Left ventricle myocardium inferior (tissue), 1 donor: Measurements from ENCODE around the gene IER5L. TPM values are rescaled to one million over a fixed set of nuclear protein-coding genes. Genes with fewer than 3 reads are reported as not detected.
A peak's percentile ranks its signal among the peaks of the same experiment; 100 is the strongest.

ENCODE experiments used
- DNase-seq: peaks from one replicate; pipeline ENCODE4 v3.0.0-alpha.2; 2020
- H3K27ac ChIP-seq: fragments of 200-600 bp; replicated peaks from 2 replicates; pipeline ENCODE4 v1.8.0; 2021
- H3K27me3 ChIP-seq: fragments of 200-600 bp; 2 replicates; pipeline ENCODE4 v1.8.0; 2021; ENCODE audit warnings: low read depth
- H3K36me3 ChIP-seq: fragments of 200-600 bp; 2 replicates; pipeline ENCODE4 v1.8.0; 2021
- H3K4me1 ChIP-seq: fragments of 200-600 bp; 2 replicates; pipeline ENCODE4 v1.8.0; 2021
- H3K4me3 ChIP-seq: fragments of 200-600 bp; 2 replicates; pipeline ENCODE4 v1.8.0; 2021; ENCODE audit warnings: mild to moderate bottlenecking, moderate library complexity
- H3K9me3 ChIP-seq: fragments of 200-600 bp; replicated peaks from 2 replicates; pipeline ENCODE4 v1.8.0; 2021
- intact Hi-C: fragments of 100-400 bp; cut with micrococcal nuclease; formaldehyde crosslinking; loops from one replicate; pipeline ENCODE4 v1.11.0; 2022
- total RNA-seq: library from RNA; stranded (reverse); fragmentation: NEBNext Ultra II Directional; extraction: Animal tissue kit (Norgen Biotek cat#: 25700); gene quantifications from one replicate; pipeline ENCODE4 v1.2.1, GENCODE V29; 2021
- TF ChIP-seq, protein P1 (sequence below): fragments of 200-600 bp; IDR thresholded peaks from 2 replicates; pipeline ENCODE4 v1.8.0; 2021; ENCODE audit warnings: antibody characterized with exemption, mild to moderate bottlenecking, borderline replicate concordance
- donor health status: DM: no; HTN: yes; CAD: no; lungs with severe emphysema.

IER5L gene
- total RNA-seq, 1 donor from 2014 or later, result 3.8 TPM

GRCh38 chr9:129139993-129140396 lies 38.1 kb downstream of the IER5L start:
- Histone ChIP-seq H3K4me3 (peak overlapping the region; percentile 71), H3K4me1 (peaks cover 78% of the 10 kb centered on the region), H3K9me3 (no peaks in the 10 kb centered on the region), H3K27ac (peak overlapping the region; percentile 100), H3K36me3 (peaks cover 41% of the 10 kb centered on the region), H3K27me3 (no peaks in the 10 kb centered on the region)
- intact Hi-C loops, result loop anchor here (5.0 to 10.0 kb wide), 2 partner anchors 472 to 645 kb away; no protein-coding TSS in a partner anchor
- TF ChIP-seq, protein P1, sequence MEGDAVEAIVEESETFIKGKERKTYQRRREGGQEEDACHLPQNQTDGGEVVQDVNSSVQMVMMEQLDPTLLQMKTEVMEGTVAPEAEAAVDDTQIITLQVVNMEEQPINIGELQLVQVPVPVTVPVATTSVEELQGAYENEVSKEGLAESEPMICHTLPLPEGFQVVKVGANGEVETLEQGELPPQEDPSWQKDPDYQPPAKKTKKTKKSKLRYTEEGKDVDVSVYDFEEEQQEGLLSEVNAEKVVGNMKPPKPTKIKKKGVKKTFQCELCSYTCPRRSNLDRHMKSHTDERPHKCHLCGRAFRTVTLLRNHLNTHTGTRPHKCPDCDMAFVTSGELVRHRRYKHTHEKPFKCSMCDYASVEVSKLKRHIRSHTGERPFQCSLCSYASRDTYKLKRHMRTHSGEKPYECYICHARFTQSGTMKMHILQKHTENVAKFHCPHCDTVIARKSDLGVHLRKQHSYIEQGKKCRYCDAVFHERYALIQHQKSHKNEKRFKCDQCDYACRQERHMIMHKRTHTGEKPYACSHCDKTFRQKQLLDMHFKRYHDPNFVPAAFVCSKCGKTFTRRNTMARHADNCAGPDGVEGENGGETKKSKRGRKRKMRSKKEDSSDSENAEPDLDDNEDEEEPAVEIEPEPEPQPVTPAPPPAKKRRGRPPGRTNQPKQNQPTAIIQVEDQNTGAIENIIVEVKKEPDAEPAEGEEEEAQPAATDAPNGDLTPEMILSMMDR, result no peak
- DNase-seq, result peak; percentile 95

DNA sequence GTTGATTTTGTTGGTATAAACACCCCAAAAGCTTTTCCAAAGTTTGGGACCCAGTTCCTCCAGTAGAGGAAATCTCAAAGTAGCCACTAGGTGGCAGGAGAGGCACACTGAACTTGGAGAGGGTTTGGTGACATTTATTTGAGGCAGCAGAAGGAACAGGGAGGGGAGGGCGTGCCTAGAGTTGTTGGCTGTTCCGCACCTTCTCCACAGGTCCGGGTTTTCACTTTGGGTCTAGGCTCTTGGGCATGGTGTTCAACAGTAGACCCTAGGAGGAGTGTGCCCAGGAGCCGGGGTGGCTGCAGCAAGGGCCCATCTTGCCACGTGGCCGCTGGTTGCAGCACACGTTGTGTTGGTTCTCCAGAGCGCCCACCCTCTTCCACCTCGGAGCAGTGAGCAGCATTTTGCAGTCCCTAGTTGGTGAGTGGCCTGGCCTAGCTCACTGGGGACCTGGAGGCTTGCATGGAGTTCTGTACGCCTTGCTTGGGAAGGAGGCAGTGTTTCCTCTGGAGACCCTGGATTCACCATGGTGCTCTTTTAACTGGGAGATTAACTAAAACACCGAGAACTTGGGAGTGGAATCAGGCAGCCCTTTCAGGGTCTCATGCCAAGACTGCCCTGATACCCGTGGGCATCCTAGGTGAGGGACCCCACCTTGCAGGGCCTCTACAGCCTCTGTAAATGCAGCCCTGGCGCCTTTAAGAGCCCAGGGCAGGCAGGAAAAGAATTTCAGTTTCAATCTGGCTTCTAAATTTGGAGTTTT lies 38.6 kb downstream of the IER5L start:
- TF ChIP-seq, protein P1, result peak; percentile 97
- H3K36me3 ChIP-seq, result peaks cover 47% of the 10 kb centered on the region
- peaks cover 72% of the 10 kb centered on the region for H3K4me1 ChIP-seq
- intact Hi-C loops, result loop anchor here (5.0 to 10.0 kb wide), 2 partner anchors 473 to 645 kb away; no protein-coding TSS in a partner anchor
- DNase-seq, result peak; percentile 69
- H3K9me3 ChIP-seq, result no peaks in the 10 kb centered on the region
- peak overlapping the region; percentile 71 for H3K4me3 ChIP-seq
- H3K27ac ChIP-seq, result peak overlapping the region; percentile 100
- no peaks in the 10 kb centered on the region for H3K27me3 ChIP-seq

DNA sequence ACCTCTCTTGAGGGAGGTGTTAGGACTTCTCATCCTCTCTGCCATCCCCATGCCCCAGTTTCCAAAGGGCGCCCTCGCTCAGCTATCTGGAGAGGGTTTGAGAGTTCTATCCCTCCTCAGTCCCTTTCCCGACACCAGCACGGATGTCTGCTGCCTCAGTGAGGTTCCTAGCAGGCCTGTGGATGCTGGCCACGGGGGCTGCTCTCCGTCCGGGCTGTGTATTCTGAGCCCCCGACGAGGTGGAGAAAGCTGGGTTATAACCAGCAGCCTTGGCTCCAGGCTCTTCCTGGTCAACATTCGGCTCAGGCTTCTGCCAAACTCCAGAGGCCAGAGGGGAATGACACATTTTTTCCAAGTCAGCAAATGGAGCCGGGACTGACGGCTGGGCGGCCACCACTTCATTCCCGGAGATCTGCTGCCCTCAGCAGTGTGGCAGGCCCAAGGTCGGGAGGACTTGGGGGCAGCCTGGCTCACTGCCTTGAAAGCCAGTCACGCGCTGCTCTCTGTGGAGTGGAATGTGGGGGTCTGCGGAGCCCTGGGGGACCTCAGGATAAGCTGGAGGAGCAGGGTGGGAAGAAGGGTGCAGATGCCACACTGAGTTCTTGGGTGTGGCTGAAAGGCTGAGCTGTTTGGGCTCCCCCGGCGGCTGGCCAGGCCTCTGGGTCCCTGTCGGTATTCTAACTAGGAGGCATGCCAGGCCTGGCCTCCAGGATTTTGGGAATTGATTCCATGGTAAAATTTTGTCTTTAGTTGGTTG lies 39.4 kb downstream of the IER5L start:
- intact Hi-C loops, result loop anchor here (5.0 to 10.0 kb wide), 2 partner anchors 474 to 646 kb away; no protein-coding TSS in a partner anchor
- peaks cover 49% of the 10 kb centered on the region for H3K36me3 ChIP-seq
- peak overlapping the region; percentile 71 for H3K4me3 ChIP-seq
- H3K27me3 ChIP-seq, result no peaks in the 10 kb centered on the region
- DNase-seq, result peak; percentile 61
- H3K9me3 ChIP-seq, result no peaks in the 10 kb centered on the region
- TF ChIP-seq, protein P1, result no peak
- H3K4me1 ChIP-seq, result peaks cover 64% of the 10 kb centered on the region
- peak overlapping the region; percentile 100 for H3K27ac ChIP-seq

DNA sequence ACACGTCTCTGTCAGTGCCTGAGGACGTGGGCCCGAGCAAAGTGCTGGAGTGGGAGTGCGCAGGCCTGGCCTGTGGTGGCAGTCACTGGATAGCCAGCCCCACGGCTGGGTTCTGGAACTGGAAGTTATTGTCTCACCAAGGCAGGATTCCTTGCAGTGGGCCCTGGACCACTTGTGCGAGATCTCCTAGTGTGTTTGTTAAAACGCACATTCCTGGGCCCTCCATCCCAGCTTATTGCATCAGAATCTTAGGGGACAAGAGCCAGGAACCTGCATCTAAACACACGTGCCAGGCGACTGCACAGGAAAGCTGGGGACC lies 40.0 kb downstream of the IER5L start:
- Histone ChIP-seq H3K27me3 (no peaks in the 10 kb centered on the region), H3K36me3 (peaks cover 53% of the 10 kb centered on the region), H3K4me1 (peaks cover 59% of the 10 kb centered on the region), H3K27ac (peak overlapping the region; percentile 100), H3K9me3 (no peaks in the 10 kb centered on the region), H3K4me3 (peak overlapping the region; percentile 71)
- DNase-seq, result no peak
- intact Hi-C loops, result loop anchor here (5.0 to 10.0 kb wide), 2 partner anchors 474 to 647 kb away; no protein-coding TSS in a partner anchor
- TF ChIP-seq, protein P1, result no peak

GRCh38 chr9:129137292-129138143 lies 40.5 kb downstream of the IER5L start:
- H3K9me3 ChIP-seq, result no peaks in the 10 kb centered on the region
- TF ChIP-seq, protein P1, result no peak
- intact Hi-C loops, result loop anchor here (5.0 to 10.0 kb wide), 2 partner anchors 475 to 647 kb away; no protein-coding TSS in a partner anchor
- H3K4me1 ChIP-seq, result peaks cover 53% of the 10 kb centered on the region
- H3K27ac ChIP-seq, result peak overlapping the region; percentile 100
- no peak overlapping the region for H3K4me3 ChIP-seq
- no peaks in the 10 kb centered on the region for H3K27me3 ChIP-seq
- H3K36me3 ChIP-seq, result peaks cover 52% of the 10 kb centered on the region
- no peak for DNase-seq
